CD4-positive, alpha-beta T cell treated with Interleukin-17A for 4 hours (primary cell): Measurements from ENCODE around the gene AMOT.
"Not testable (repeated sequence)": the region's sequence is repeated elsewhere in the genome, so short reads cannot be mapped to it uniquely, and the experiment has no call there.

Experiments
- DNase-seq: peaks from one replicate; pipeline ENCODE4 v3.0.0-alpha.2; 2020; ENCODE audit warnings: mixed read lengths

The AMOT gene, protein sequence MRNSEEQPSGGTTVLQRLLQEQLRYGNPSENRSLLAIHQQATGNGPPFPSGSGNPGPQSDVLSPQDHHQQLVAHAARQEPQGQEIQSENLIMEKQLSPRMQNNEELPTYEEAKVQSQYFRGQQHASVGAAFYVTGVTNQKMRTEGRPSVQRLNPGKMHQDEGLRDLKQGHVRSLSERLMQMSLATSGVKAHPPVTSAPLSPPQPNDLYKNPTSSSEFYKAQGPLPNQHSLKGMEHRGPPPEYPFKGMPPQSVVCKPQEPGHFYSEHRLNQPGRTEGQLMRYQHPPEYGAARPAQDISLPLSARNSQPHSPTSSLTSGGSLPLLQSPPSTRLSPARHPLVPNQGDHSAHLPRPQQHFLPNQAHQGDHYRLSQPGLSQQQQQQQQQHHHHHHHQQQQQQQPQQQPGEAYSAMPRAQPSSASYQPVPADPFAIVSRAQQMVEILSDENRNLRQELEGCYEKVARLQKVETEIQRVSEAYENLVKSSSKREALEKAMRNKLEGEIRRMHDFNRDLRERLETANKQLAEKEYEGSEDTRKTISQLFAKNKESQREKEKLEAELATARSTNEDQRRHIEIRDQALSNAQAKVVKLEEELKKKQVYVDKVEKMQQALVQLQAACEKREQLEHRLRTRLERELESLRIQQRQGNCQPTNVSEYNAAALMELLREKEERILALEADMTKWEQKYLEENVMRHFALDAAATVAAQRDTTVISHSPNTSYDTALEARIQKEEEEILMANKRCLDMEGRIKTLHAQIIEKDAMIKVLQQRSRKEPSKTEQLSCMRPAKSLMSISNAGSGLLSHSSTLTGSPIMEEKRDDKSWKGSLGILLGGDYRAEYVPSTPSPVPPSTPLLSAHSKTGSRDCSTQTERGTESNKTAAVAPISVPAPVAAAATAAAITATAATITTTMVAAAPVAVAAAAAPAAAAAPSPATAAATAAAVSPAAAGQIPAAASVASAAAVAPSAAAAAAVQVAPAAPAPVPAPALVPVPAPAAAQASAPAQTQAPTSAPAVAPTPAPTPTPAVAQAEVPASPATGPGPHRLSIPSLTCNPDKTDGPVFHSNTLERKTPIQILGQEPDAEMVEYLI

DNA sequence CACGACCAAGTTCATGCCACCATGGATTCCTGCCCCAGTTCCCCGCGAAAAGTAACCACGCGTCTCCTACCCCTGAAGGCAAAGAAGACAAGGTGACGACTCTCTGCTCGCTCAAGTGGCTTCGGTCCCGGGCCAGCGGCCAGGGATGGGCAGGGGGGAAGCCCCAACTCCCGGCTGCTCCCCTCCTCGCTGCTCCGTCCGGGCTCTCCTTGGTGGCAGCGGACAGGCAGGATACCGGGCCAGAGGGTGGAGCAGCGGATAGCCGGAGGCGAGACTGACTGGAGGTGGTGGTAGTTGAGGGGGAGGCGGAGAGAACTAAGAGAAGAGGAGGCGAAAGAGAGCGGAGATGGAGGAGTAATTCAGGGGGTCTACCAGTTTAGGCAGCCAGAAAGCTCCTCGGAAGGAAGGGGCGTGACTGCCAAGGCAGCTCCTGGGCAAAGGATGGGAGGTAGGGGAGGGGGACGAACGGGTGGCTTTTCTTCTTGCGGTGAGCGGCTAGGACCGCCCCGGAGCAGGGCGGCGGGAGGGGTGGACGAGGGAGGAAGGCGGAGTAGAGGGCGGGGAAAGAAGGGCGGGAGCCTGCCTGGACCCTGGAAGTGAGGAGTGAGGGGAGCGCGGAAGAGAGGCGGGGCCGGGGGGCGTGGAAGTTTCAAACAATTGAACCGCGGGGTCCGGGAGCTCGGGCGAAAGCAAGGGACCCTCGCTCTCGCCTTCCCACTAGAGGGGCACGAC is at the start of gene AMOT:
Gene AMOT (minus strand): TSS at position 450 of the 732 bp plus-strand sequence. CDS start 17,705 bp downstream, outside the sequence.
- DNase-seq = peak; percentile 83

DNA sequence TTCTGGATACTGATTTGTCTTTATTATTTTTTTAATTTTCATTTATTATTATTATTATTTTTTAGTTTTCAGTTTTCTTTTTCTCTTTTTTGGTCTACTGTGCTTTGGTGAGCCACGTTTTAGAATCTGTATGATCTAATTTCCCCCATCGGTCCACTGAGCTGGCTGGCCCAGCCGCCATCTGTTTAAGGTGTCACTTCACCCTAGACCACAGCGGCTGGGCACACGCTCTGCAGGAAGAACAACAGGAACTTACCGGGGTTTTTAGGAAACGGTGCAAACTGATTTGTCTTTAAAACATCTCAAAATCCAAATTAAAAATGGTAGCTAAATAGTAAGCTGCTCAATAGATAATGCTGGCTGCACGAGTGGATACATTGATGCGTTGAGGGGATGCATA is 48.8 kb upstream of the AMOT start:
- no peak for DNase-seq

DNA sequence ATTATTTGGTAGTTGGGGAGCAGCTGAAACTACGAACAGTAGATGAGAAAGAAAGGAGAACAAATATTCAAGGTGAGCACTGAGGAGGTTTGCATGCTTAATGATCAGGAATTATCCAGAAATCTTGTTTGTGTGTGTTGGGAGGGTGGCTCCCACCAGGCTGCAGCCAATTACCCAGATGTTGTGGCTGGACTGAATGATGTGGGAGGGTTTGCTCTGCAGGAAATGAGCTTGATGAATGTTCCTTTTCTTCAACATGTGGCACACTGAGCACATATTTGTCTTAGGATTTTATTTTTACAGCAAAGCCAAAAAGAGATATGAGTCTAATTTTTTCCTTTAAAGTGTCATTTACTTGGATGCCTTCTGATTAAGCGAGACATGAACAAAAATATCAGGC is 48.3 kb upstream of the AMOT start:
- no peak for DNase-seq

DNA sequence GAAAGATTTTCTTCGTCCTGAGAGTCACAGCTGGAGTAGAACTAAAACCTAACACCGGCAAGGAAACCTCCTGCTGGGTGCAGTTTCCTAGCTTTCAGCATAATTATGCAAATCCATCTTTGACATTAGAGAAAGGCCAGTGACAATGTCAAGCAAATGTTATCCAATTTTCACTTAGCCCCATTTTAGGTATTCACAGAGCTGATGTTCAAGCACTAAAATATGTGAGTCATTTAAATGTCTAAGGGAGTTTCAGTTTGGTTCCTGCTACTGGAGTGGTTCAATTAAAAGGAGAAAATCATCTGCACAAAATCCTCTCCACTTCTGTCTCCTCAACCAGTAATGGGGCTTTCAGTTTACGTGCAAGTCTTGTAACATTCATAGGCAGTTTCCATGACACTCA is 37.1 kb upstream of the AMOT start:
- no peak for DNase-seq

DNA sequence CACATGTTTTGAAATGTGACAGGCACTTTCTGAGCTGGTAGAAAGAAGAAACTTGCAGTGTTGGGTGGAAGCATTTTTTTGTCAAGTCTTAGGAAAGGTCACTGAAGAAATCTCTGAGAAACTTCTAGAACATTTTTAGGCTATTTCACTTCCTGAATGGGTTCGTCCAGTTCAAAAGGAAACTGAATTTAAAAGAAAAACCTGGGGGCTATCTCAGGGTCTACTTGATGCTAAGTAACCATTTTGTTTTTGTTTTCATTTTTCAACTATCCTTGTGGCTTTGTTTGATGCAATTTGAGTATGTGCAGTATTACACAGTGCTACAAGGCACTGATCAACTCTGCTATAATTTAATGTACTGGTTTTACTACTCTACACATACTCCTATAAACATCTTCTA is 34.0 kb upstream of the AMOT start:
- DNase-seq = no peak

DNA sequence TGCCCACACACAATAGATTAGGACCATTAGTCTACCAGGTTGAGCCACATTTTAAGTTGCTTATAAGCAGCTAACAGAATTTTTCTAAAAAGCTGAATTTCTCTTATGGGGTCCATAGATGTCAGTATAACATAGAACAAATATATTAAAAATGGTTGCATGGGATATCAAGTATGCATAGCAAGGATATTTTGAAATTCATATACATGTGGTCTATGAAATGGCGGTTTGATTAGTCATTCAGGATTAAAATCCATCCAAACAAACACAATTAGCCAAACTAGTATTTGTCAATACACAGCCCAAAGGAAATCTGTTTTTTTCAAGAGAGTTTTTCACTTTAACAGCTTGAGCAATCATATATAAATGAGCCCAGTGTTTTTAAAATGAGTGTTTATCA is 33.5 kb upstream of the AMOT start:
- no peak for DNase-seq

DNA sequence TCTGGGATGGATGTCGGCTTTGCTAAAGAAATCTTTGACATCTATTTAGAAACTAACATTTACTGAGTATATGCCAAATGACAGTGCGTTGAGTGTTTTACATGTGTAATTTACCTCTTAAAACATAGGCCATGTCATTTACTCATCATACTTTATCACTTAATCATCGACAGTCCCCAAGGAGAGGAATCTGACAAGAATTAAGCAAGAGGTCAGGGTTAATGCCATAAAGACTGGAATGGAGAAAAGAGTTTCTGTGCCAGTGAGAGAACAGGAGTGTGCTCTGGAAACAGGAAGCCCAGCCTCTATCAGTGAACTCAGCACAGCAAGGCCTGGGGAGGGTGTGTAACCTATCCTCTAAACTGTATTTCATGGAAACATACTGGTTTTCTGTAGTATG is 28.0 kb upstream of the AMOT start:
- DNase-seq = no peak

DNA sequence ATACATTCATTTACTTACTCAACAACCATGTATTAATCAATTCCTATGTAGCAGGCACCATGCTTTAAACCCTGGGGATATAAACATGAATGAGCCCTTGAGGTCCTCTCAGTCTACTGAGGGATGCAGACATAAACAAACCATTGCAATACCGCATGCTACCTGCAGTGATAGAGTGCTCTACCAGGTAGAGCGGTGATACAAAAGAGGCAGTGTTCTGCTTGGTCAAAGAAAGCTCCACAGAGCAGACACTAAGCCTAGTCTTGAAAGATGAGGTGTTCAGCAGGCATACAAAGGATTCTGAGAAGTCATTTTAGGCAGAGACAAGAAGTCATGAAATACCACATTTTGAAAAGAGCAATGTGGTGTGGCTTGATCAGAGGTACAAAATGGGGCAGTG is 26.9 kb upstream of the AMOT start:
- no peak for DNase-seq

DNA sequence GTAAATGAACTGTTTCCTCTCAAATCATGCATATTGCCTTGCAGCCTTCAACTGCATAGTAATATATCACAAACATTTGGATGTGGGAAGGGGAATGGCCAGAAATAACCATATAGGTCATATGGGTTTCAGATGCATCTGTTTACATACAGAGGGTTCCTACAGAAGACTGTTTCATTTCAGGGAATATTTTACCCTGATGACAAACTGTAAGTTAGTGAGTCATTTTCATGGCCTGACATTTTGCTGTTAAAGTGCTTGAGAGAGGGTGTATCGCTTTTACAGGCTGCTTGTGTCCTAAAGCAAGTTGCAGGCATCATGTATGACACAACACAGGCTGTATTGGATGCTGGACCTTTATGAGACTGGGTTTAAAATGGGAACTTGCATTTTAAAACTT is 25.5 kb upstream of the AMOT start:
- no peak for DNase-seq

DNA sequence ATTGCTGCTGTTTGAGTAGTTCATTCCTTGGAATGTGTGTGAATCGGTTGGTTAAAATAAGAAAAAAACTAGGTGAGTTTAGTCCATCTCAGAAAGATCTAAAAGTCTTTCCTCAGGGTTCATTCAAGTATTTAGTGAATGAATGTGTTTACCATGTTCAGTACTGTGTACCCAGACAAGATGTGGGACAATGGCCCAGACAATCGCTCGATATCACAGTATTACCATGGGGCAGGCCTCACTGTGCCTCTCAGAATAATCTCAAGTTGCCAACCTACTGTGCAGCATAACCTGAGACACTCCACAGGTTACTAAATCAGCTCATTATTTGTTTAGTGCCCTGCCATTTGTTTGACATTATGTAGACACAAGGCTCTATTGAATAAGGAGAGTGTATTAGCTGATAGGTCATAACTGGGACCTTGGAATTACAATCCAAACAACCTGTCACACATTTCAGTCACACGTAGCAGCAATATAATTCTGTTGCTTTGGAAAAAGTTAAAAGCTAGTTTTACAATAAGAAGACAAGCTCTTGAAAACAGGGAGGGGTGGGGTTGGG is 24.9 kb upstream of the AMOT start:
- DNase-seq = no peak

DNA sequence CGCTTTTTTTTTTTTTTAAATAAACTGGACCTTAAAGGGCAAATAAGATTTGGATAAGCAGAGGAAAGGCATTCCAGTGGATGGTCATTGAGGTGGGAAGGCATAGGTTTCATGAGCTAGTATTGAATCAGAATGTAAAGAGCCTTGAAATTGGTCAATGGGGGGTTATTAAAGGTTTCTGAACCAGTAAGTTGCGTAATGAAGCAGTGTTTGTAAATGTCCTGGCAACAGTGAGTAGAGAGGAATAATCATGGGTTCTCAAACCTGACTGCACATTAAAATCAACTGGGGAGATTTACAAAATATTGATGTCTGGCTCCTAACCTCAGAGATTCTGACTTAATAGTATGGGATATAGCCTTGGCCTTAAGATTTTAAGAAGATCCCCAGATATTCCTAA is 23.2 kb upstream of the AMOT start:
- DNase-seq = no peak

DNA sequence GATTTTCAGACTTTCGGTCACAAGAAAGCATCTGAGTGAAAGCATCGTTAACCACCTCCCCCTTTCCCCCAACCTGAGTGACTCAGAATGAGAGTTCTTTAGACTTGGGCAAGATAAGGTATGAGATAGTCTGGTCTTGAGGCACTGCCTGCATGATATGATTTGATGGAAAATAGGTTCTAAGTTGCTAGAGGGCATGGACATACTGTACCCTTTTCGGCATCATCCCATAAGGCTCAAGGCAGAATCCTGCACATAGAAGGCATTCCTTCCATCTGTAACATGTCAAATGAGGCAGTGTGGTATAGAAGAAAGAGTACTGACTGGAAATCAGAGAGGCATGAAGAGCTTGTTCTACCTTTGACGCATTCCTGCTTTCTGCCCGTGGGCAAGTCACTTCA is 16.8 kb upstream of the AMOT start:
- DNase-seq = no peak

DNA sequence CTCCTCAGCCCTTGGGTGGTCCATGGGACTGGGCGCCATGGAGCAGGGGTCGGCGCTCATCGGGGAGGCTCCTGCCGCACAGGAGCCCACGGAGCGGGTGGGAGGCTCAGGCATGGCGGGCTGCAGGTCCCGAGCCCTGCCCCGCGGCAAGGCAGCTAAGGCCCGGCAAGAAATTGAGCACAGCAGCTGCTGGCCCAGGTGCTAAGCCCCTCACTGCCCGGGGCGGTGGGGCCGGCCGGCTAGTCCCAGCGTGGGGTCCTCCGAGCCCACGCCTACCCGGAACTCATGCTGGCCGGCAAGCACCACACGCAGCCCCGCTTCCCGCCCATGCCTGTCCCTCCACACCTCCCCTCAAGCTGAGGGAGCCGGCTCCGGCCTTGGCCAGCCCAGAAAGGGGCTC is 14.3 kb upstream of the AMOT start:
- DNase-seq = not testable (repeated sequence)

DNA sequence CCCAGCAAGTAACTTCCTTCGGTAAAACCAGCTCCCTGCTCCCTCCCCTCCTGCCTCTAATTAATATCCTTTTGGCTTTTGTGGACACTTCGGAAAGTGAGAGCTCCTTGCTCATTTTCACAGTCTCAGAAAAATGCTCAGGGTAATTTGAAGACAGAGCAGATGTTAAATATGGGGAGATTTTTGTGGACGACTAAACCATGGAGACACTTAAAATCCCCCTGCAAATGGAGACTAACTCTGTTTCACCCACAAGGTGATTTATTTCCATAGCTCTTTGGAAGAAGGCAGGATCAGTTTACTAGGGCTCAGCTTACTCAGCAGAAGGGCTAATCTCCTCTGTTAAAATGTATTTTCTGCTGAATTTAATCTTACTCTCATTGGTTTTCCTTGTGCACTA is 12.2 kb upstream of the AMOT start:
- DNase-seq = no peak

DNA sequence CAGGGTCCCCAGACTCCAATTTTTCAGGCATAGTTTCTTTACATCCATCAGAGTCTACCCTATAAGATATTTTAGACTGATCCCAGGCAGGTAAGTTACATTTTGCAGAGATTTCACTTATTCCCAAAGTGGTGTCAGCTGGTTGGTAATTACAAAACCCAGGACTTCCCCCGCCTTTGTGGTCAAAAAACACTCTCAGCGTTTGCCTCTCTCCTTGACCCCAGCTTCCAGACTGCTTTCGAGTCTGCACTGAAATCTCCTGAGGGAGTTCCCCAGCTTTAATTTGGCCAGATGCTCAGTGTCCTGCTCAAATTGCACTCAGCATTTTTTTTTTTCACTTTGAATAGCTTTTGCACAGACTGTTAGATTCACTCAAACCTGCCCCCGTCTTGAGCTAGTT is 11.2 kb upstream of the AMOT start:
- no peak for DNase-seq

DNA sequence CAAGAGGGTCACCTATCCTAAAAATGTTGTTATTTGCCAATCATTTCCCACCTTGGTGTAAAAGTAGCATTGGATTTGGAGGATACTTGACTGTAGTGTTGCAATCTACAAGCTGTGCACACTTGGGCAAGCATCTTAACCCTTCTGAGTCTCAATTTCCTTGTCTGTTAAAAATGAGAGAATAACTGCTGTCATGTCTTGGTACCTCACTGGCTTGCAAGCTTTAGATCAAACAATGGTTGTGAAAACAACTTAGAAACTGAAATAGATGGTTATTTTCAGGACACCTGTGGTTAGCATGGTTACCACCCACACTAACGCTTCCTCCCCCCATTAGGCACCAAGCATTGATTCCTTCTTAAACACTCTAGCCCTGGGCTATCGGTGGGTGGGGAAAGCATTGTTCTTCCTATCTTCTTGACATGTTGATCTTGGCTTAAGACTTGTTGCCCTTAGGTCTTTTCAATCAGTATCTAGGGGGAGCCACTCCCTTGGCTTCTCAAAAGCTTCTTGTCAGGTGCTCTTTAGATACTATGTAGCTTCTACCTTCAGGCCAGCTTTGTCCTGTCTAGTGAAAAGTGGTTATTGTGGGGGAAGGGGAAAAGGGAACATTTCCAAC is 10.6 kb upstream of the AMOT start:
- DNase-seq = no peak

DNA sequence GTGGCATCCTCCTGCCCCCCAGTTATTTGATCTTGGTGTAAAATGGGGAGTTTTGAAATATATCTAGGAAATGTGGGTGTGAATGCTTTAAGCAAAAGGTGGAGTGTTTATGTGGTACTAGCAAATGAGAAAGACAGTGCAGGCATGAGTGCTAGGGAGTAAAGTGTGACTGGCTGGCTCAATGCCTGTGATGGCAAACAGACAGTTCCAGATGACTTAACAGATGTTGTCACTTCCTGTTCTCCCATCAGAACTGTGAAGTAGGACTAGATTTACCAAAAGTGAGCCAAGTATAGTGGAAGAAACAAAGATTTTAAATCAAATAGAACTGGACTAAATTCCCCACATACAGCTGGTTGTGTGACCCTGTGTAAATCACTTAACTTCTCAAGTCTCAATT is 8.4 kb upstream of the AMOT start:
- no peak for DNase-seq

DNA sequence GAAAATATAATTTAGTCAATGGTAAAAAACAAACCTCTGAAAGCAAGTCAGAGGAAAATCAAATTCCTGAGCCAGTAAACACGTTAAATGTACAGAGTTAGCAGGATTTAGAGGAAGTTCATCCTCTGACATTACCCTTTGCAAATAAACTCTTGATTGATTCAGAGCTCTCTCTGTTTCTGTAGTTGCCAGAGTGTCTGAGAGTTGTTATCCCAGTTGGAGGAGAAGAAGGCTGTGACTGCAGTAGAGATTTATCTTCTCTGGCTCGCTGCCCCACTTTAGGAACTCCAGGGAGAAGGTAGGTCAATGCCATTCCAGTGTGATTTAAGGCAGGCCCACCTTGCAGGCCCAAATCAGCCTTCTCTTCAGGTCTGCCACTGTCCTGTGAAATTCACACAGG is 6.2 kb upstream of the AMOT start:
- DNase-seq = no peak

DNA sequence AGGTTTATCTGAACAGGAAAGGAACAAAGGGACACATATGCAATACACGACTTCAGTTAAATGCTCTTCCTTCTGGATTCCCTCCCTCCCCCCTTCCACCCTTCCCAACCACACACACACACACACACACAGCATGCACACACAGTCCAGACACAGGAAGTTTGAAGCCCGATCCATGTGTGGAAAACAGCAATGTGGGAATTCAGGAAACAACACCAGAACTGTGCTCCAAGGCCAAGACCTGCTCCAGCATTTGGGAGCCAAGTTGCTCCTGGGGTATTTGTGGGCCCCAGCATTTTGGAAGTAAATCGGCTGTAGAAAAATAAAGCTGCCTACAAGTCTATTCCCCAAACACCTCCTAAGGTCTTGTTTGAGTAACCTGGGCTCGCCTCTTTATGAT is 5.6 kb upstream of the AMOT start:
- no peak for DNase-seq

DNA sequence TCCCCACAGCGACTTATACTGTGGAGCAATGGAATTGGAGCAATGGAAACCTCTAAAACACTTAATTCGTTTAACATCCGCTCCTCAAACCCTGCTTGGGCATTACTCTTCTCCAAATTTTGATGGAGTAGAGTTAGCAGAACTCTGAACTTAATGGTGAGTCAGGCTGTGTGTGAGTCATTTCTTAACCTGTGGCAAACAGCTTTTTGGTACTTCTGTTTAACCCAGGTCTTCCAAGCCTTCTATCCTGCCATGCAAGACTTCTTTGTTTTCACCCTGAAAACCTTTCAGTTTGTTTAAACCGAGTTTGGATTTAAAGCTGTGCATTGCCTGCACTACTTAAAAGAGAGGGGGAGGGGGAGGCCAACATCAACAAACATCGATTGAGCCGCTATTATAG is 3.6 kb upstream of the AMOT start:
- no peak for DNase-seq

DNA sequence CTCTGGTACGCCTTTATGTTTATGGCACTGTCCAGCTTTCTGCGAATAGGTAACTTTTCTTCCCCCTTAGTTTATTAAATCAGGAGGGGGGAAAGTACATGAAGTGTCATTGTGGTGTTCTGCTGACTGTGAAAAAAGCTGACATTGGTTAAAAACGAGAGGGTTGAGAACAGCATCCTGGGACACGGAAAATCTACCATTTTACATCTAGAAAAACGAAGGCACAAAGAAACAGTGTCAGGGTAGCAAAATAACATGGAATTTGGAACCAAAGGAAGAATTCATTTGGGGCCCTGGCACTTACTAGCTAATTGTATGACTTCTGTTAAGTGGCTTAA is 1.2 kb upstream of the AMOT start:
- no peak for DNase-seq

DNA sequence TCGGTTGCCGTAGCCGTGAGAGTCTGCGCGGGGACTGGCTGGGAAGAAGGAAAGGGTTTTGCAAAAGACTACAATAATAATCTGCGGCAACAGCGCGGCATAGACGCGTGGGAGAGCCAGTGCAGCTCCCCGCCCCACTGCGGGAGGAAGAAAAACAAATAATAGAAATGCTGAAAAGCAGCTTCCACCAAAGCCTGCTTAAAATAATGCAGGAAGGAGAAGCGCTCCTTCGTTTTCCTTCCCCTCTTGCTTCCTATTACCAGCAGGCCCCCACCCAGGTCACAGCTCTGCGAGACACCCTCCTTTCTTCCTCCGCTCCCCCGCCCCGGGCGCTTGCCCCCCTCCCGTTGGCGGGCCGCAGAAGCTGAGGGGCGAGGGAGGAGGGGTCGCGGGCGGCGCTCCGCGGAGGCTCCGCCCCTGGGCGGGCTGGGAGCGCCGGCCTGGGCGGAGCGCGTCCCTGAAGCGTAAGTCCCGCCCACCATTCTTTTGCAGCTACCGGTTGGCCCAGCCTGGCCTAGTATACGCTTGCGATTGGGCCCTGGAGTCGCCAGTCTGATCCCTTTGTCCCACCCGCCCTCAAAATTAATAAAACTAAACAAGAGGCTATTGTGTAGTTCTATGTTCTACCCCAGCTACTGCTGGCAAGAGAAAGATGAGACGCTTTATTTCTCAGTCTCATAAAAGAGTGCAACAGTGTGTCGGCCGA is 636 bp upstream of the AMOT start:
- DNase-seq = peak; percentile 82
